Nephron progenitor cell (in vitro differentiated cells): Measurements from ENCODE around the gene JARID2.

Experiments
- DNase-seq: peaks from one replicate; pipeline ENCODE4 v3.0.0; 2021
- H3K27ac Mint-ChIP-seq: 2 replicates; pipeline ENCODE4 v1.8.0; 2021; ENCODE audit warnings: mild to moderate bottlenecking, moderate library complexity, mixed read lengths
- H3K27me3 Mint-ChIP-seq: 2 replicates; pipeline ENCODE4 v1.8.0; 2021; ENCODE audit warnings: mild to moderate bottlenecking, low read depth, mixed read lengths; ENCODE audit not compliant: poor library complexity
- H3K36me3 Mint-ChIP-seq: 2 replicates; pipeline ENCODE4 v1.8.0; 2021; ENCODE audit warnings: low read depth, mixed read lengths
- H3K4me1 Mint-ChIP-seq: 2 replicates; pipeline ENCODE4 v1.8.0; 2021; ENCODE audit warnings: mixed read lengths
- H3K4me3 Mint-ChIP-seq: 2 replicates; pipeline ENCODE4 v1.8.0; 2021; ENCODE audit warnings: mild to moderate bottlenecking, moderate library complexity, mixed read lengths
- H3K9me3 Mint-ChIP-seq: 2 replicates; pipeline ENCODE4 v1.8.0; 2021; ENCODE audit warnings: mild to moderate bottlenecking, moderate library complexity, mixed read lengths
- TF ChIP-seq, protein P1 (sequence below): fragments of 200-600 bp; sonication (generic); IDR thresholded peaks from 2 replicates; pipeline ENCODE4 v1.5.0; 2021; ENCODE audit warnings: antibody characterized with exemption

Gene JARID2

DNA sequence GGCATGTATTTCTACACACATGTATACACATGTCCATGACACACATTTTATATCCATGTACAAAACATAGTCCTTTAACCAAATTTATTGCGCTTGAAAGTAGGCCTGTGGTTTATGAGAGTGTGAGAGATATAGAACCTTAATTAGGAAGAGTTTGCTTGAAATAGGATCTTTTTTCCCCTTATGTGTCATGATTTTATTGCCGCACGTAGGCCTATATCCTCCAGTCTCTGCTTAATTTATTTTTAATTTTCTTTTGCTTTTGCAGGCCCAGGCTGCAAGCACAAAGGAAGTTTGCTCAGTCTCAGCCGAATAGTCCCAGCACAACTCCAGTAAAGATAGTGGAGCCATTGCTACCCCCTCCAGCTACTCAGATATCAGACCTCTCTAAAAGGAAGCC is 205.9 kb downstream of the JARID2 start:
- no peak for DNase-seq
- Mint-ChIP-seq H3K4me1 (peaks cover 51% of the 10 kb centered on the region), H3K27ac (peak overlapping the region; percentile 95), H3K9me3 (no peaks in the 10 kb centered on the region), H3K4me3 (no peak overlapping the region), H3K36me3 (peaks cover 32% of the 10 kb centered on the region), H3K27me3 (no peaks in the 10 kb centered on the region)
- TF ChIP-seq, protein P1, sequence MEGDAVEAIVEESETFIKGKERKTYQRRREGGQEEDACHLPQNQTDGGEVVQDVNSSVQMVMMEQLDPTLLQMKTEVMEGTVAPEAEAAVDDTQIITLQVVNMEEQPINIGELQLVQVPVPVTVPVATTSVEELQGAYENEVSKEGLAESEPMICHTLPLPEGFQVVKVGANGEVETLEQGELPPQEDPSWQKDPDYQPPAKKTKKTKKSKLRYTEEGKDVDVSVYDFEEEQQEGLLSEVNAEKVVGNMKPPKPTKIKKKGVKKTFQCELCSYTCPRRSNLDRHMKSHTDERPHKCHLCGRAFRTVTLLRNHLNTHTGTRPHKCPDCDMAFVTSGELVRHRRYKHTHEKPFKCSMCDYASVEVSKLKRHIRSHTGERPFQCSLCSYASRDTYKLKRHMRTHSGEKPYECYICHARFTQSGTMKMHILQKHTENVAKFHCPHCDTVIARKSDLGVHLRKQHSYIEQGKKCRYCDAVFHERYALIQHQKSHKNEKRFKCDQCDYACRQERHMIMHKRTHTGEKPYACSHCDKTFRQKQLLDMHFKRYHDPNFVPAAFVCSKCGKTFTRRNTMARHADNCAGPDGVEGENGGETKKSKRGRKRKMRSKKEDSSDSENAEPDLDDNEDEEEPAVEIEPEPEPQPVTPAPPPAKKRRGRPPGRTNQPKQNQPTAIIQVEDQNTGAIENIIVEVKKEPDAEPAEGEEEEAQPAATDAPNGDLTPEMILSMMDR, result no peak

DNA sequence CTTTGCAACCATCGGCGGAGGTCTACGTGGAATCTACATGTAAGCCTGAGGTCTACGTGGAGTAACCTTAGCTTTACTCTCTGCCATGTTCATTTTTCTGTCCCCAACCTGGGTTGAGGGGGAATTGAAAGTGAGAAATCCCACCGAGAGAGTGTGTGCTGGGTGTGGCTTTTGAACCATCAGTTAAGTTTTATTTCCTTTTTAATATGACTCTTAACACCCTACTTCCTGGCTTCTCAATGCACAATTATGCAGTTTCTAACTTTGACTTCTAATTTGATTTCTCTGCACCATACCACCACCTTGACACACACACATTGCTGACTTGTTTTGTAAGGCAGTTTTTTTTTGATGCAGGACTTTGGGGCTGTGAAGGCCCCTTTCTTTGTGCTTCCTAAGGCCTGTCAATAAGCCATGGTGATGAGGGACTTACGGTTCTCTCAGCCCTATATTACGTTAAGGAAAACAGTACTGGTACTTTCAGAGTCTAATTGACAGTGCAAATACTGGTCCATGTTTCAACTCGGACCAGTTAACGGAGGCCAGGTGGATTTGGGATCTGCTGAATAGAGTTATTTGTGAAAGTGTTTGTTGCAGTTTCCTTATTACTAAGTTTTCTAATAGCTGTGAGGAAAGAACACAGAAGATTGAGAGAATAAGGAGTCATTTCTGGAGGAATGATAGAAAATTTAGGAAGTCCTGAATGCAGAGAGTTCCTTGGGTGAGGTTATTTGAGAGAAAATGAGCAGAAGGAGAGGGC is 206.5 kb downstream of the JARID2 start:
- DNase-seq, result no peak
- Mint-ChIP-seq H3K4me3 (no peak overlapping the region), H3K9me3 (no peaks in the 10 kb centered on the region), H3K27ac (peak overlapping the region; percentile 95), H3K36me3 (peaks cover 32% of the 10 kb centered on the region), H3K4me1 (peaks cover 51% of the 10 kb centered on the region), H3K27me3 (no peaks in the 10 kb centered on the region)
- TF ChIP-seq, protein P1, result no peak

DNA sequence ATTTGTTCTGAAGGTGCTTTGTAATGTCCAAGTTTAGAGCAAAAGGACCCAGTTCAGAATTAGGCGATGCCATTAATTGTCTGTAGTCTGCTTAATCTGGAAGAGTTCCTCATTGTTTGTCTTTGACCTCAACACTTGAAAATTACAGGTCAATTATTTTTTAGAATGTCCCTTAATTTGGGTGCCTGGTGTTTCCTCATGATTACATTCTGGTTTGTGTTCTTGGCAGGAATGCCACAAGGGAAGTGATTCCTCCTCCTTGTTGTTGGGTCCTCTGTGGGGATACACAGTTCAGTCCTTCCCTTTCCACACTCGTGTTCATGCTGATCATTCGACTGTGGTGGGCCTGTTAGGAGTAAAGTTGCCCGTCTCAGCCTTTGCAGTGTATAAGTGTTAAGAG is 207.3 kb downstream of the JARID2 start:
- Mint-ChIP-seq H3K36me3 (peaks cover 32% of the 10 kb centered on the region), H3K4me3 (no peak overlapping the region), H3K27ac (no peak overlapping the region), H3K4me1 (peaks cover 51% of the 10 kb centered on the region), H3K27me3 (no peaks in the 10 kb centered on the region), H3K9me3 (no peaks in the 10 kb centered on the region)
- DNase-seq, result no peak
- TF ChIP-seq, protein P1, result no peak

DNA sequence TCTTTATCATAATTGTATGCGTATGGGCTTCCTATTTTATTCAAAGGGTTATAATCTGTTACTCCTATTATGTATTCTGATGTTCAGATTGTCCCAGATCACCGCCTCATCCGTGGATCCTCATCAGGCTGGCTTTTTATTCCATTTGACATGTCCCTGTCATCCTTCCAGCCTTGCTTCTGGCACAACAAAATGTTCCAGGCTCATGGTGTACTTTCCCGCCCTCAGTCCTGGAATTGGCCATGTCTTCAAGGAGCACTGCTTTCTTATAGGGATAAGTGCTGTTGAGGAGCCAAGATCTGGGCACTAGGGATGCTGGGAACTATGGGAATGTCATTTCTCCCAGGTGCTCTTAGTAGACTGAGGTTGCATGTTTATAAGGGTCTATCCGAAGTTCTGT is 207.8 kb downstream of the JARID2 start:
- no peak for DNase-seq
- Mint-ChIP-seq H3K4me3 (no peak overlapping the region), H3K9me3 (no peaks in the 10 kb centered on the region), H3K36me3 (peaks cover 32% of the 10 kb centered on the region), H3K27ac (peak overlapping the region; percentile 69), H3K27me3 (no peaks in the 10 kb centered on the region), H3K4me1 (peaks cover 51% of the 10 kb centered on the region)
- TF ChIP-seq, protein P1, result no peak

DNA sequence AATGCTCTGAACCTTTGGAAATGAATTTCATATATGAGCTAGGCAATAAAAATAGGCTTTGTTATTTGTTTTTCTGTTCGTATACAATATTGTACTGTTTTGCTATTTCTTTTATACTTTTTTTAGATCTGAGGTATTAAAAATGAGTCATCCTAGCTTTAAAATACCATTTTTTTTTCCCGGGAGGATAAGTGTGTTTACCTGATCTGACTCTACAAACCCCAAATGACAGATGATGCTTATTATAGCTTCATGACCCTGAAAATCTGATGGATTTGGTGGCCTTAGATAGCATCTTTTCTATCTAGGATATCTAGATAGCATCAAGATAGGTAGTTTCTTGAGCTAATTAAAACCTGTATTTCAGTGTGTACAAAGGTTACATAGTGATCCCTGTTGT is 210.6 kb downstream of the JARID2 start:
- H3K4me1 Mint-ChIP-seq, result peaks cover 49% of the 10 kb centered on the region
- TF ChIP-seq, protein P1, result no peak
- no peaks in the 10 kb centered on the region for H3K27me3 Mint-ChIP-seq
- H3K4me3 Mint-ChIP-seq, result no peak overlapping the region
- DNase-seq, result no peak
- H3K27ac Mint-ChIP-seq, result no peak overlapping the region
- peaks cover 32% of the 10 kb centered on the region for H3K36me3 Mint-ChIP-seq
- H3K9me3 Mint-ChIP-seq, result no peaks in the 10 kb centered on the region

DNA sequence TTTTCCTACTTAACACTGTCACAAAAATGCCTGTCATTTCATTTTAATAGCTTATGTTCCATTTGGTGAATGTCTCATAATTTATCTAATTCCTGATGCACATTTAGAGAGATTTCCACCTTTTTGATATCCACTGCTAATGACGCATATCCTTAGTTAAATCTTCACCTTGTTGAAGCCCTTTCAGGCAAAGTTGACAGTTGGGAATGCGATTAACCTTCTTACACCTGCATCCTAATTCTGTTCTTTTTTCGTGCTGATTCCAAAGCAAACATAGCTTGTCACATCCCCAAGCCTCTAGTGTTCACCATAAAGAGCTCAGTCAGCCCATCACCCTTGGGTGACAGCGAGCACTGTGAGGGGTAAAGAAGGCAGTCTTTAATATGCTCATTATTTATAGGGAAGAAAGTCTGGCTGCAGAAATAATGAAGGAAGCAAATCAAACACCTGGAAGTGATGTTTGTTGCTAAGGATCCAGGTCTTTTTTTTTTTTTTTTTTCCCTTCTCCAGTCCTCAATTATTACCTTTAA is 211.3 kb downstream of the JARID2 start:
- Mint-ChIP-seq H3K4me1 (peaks cover 42% of the 10 kb centered on the region), H3K36me3 (peaks cover 32% of the 10 kb centered on the region), H3K27ac (no peak overlapping the region), H3K27me3 (no peaks in the 10 kb centered on the region), H3K9me3 (no peaks in the 10 kb centered on the region), H3K4me3 (no peak overlapping the region)
- TF ChIP-seq, protein P1, result no peak
- no peak for DNase-seq
